ENCODE results near the gene ADAM19.
"Not testable (repeated sequence)": the region's sequence is repeated elsewhere in the genome, so short reads cannot be mapped to it uniquely, and the experiment has no call there.

ADAM19 gene

GRCh38 chr5:157459715-157460599, 115.6 kb downstream of the ADAM19 start, which contains the start of gene NIPAL4:
TSS of gene NIPAL4 (plus strand) at chr5:157460213. CDS start at chr5:157460321, 108 bp downstream.
- DNase-seq, result no peak

- no peak for DNase-seq
Measured at GRCh38 chr5:157458835-157459234, 116.7 kb downstream of the ADAM19 start.

GRCh38 chr5:157457391-157457790, 118.2 kb downstream of the ADAM19 start:
- DNase-seq, result no peak

GRCh38 chr5:157456301-157456700, 119.3 kb downstream of the ADAM19 start:
- DNase-seq, result no peak

GRCh38 chr5:157455057-157455456, 120.5 kb downstream of the ADAM19 start:
- no peak for DNase-seq

GRCh38 chr5:157454273-157454672, 121.3 kb downstream of the ADAM19 start:
- no peak for DNase-seq

- no peak for DNase-seq
Measured at GRCh38 chr5:157451806-157452205, 123.8 kb downstream of the ADAM19 start.

- no peak for DNase-seq
Measured at GRCh38 chr5:157450024-157450423, 125.6 kb downstream of the ADAM19 start.

GRCh38 chr5:157449011-157449723, 126.4 kb downstream of the ADAM19 start:
- no peak for DNase-seq

- DNase-seq, result no peak
Measured at GRCh38 chr5:157447201-157447637, 128.4 kb downstream of the ADAM19 start.

- no peak for DNase-seq
Measured at GRCh38 chr5:157446412-157446935, 129.1 kb downstream of the ADAM19 start.

- DNase-seq, result no peak
Measured at GRCh38 chr5:157445745-157446411, 129.7 kb downstream of the ADAM19 start.

GRCh38 chr5:157444224-157444623, 131.4 kb downstream of the ADAM19 start:
- no peak for DNase-seq

GRCh38 chr5:157443041-157443549, 132.5 kb downstream of the ADAM19 start:
- DNase-seq, result no peak

GRCh38 chr5:157434096-157434495, 141.5 kb downstream of the ADAM19 start:
- no peak for DNase-seq

- no peak for DNase-seq
Measured at GRCh38 chr5:157431544-157432200, 143.9 kb downstream of the ADAM19 start.

- DNase-seq, result not testable (repeated sequence)
Measured at GRCh38 chr5:157429920-157430319, 145.7 kb downstream of the ADAM19 start.

Measured in NCI-H2029 (cell line).